NK-92 (cell line): ENCODE results near the gene GOLGA7B.

Experiments
- DNase-seq: peaks from one replicate; lab custom pipeline; 2025; ENCODE audit not compliant: unreplicated experiment; lab: John Stamatoyannopoulos, UW

The GOLGA7B gene

DNA sequence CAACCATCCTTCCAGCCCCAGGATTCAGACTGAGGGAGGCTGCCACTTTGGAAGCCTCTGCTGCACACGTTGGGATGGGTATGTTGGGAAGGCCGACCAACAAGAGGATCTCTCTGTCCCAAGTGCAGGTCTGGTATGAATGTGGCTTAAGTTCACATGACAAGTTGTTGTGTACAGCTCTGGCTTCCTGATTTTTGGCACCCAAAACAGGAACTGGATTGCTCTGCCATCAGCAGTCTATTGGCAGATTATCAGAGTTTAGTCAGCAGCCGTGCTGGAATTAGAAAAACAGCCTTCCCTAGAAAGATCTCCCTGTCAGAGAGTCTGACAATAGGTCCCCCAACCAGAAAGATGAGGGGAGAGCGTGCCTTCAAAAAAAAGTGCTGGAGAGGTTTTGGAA lies 66.9 kb downstream of the GOLGA7B start:
- DNase-seq: no peak

DNA sequence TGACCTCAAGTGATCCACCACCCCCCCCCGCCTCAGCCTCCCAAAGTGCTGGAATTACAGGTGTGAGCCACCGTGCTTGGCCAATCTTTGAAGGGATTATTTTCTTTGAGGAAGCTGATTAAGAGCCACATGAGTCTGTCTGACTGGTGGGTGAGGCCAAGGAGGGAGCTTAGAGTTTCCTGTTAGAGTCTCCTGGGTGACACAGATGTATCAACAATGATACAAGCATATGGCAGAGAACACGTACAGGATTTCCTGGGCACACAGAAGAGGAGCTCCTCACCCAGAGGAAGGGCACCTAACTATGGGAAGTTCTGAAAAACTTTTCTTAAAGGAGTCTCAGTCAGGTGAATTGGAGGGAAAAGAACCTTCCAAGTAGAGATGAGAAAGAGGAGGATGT lies 69.4 kb downstream of the GOLGA7B start:
- DNase-seq: no peak

DNA sequence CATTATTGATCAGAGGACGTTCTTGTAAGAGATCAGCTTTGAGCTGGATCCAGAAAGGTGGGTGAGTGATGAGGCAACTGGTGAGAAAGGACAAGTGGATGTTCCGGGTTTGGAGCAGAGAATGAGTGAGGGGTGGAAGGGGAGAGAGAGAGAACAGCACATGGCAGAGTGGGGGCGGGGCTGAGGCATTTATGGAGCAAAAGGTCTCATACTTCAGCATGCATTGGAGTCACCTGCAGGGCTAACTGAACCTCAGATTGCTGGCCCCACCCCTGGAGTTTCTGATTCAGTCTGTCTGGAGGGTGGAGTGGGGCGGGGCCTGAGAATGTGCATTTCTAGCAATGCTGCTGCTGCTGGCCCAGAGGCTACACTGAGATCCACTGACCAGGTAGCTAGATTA lies 71.2 kb downstream of the GOLGA7B start:
- DNase-seq: no peak
